G401 (cell line): ENCODE data around the gene MS4A15. TPM values are rescaled to one million over a fixed set of nuclear protein-coding genes. Genes with fewer than 3 reads are reported as not detected.

Source experiments
- total RNA-seq: library from RNA; depleted of rRNA; stranded (reverse); fragments of >200 nt; shearing (Covaris generic); gene quantifications from 2 replicates; pipeline ENCODE4 v1.2.3, GENCODE V29; 2014; rRNA removed

The MS4A15 gene
- total RNA-seq, 1 experiment from 2014 or later, result not detected

Other genes starting within 250 kb of the MS4A15 start
- not detected in 2 replicates for gene MS4A13, start 241.5 kb upstream of the MS4A15 start, total RNA-seq
- not detected in 2 replicates for gene MS4A8, start 57.3 kb upstream of the MS4A15 start, total RNA-seq
- not detected in 2 replicates for gene MS4A18, start 32.1 kb upstream of the MS4A15 start, total RNA-seq
- not detected in 2 replicates for gene MS4A10, start 28.5 kb downstream of the MS4A15 start, total RNA-seq
- 16.3 and 23.5 TPM in 2 replicates for gene CCDC86, start 85.2 kb downstream of the MS4A15 start, total RNA-seq
- not detected in 2 replicates for gene PTGDR2, start 99.1 kb downstream of the MS4A15 start, total RNA-seq
- not detected in 2 replicates for gene ZP1, start 110.7 kb downstream of the MS4A15 start, total RNA-seq
- 121 and 165 TPM in 2 replicates for gene PRPF19, start 149.7 kb downstream of the MS4A15 start, total RNA-seq
- gene TMEM109, start 157.3 kb downstream of the MS4A15 start, total RNA-seq, result 13.5 and 13.7 TPM in 2 replicates
- 51.7 and 53.5 TPM in 2 replicates for gene TMEM132A, start 167.6 kb downstream of the MS4A15 start, total RNA-seq
- 0.55 TPM in 1 of 2 replicates, not detected in the other for gene SLC15A3, start 195.3 kb downstream of the MS4A15 start, total RNA-seq
- not detected in 2 replicates for gene CD6, start 214.8 kb downstream of the MS4A15 start, total RNA-seq